Motor neuron (in vitro differentiated cells): Measurements from ENCODE around the gene INTS7. TPM values are rescaled to one million over a fixed set of nuclear protein-coding genes. Genes with fewer than 3 reads are reported as not detected.
A peak's percentile ranks its signal among the peaks of the same experiment; 100 is the strongest.

ENCODE experiments used
- ATAC-seq, 8 experiments: fragments of 200-7000 bp; cut with Tn5 transposase; replicated peaks in 6 of 8; 2 replicates each; pipeline ENCODE4 v1.8.0; 2021; ENCODE audit warnings: mild to moderate bottlenecking in 8 of 8, moderate library complexity in 8 of 8
- H3K27ac ChIP-seq, 2 donors: fragments of 250-450 bp; sonication (Bioruptor Pico); 2 replicates each; pipeline ENCODE4 v1.9.0; 2021; ENCODE audit warnings: antibody characterized with exemption in 2 of 2, mild to moderate bottlenecking in 2 of 2, moderate library complexity in 1 of 2
- H3K4me1 ChIP-seq, 2 donors: fragments of 250-450 bp; sonication (Bioruptor Pico); replicated peaks in 1 of 2; 2 replicates each; pipeline ENCODE4 v1.6.1; 2021; ENCODE audit warnings: antibody characterized with exemption in 2 of 2, mild to moderate bottlenecking in 2 of 2, moderate library complexity in 1 of 2
- H3K4me3 ChIP-seq, 5 donors: fragments of 250-450 bp; sonication (Bioruptor Pico); 2 replicates each; pipeline ENCODE4 v1.9.0; 2021; ENCODE audit warnings: antibody characterized with exemption in 5 of 5, mild to moderate bottlenecking in 5 of 5, moderate library complexity in 4 of 5
- WGBS, 10 experiments: fragments of 450-650 bp; shearing (Covaris generic); methylation state at CpG; one replicate each; pipeline ENCODE4 v1.0.0; 2022; 5-methylcytosine and 5-hydroxymethylcytosine counted together
- in situ Hi-C, 9 experiments: fragments of 400-800 bp; cut with MboI; loops; one replicate each; pipeline ENCODE4 v1.15.0; 2021; ENCODE audit warnings: low sequenced_read_pairs in 9 of 9, low pct_unique_long_range_greater_than_20kb in 2 of 9; ENCODE audit not compliant: unreplicated experiment in 9 of 9
- total RNA-seq, 8 experiments: library from RNA; unstranded; fragments of 300-600 nt; gene quantifications; 2 replicates each; pipeline versions ENCODE4 v1.2.3 to v1.2.4, GENCODE V29; 2022

Gene INTS7
- total RNA-seq: 10 to 100 TPM; 12.1 to 31.7 (median 13.8) TPM

DNA sequence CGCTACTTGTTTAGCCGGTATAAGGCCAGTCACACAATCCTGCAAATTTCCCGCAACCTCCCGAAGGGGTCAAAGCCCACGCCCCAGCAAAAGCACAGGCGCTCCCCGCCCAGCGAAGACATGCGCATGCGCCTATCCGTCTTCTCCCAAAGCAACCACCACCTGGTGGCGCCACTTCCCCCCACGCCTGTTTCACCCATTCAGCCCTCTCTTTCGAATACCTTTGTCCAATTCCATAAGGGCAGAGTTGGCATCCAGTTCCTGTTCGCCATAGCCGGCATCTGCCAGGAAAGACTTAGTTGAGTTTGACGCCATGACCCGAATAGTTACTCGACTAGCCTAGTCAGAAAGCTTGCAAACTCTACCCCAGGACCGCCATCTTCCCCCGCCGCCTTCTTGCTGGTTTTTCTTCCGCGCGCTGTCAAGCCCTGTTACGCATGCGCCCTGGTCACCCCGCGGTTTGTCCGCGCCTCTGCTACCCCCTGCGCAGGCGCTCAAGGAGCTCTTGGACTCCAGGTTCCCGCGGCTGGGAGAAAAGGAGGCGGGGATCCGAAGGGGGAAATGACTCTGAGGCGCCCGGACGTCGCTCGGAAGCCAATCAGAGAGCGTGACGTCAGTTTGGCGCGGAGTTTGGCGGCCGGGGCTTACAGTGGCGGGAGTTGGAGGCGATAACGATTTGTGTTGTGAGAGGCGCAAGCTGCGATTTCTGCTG, at the start of gene INTS7, which contains the start of gene DTL:
Gene INTS7, minus strand, starts transcription at position 435 of the 712 bp plus-strand sequence. Its CDS starts 120 bp downstream, at position 315.
Gene DTL, plus strand, starts transcription at position 626 of the 712 bp plus-strand sequence. CDS start 143 bp downstream, outside the sequence.
- in situ Hi-C loops: loop anchor here in 3 of 9 experiments (25.0 kb wide), 1 partner anchor 348 kb away; the partner anchor contains the start of gene NEK2 (in 3 of the 3)
- Histone ChIP-seq H3K27ac (peak within 1 kb of the TSS; percentile 84 to 93), H3K4me1 (peaks cover 14 to 16% of the 10 kb centered on the region in 2 donors), H3K4me3 (peak within 1 kb of the TSS; percentile 60 to 83 (median 71))
- ATAC-seq: peak; percentile 82 to 93 (median 90)
- WGBS, 10 experiments: 0 to 2% (median 0%) methylated on average over 2 to 39 of the region's 53 CpGs; no CpG with 5 or more reads in 2 of the 10 experiments

GRCh38 chr1:212082765-212083406, 47.5 kb upstream of the INTS7 start:
- in situ Hi-C loops: loop anchor here in 1 of 9 experiments (10.0 kb wide), 1 partner anchor 372 kb away; no protein-coding TSS in a partner anchor
- H3K4me3 ChIP-seq: no peak overlapping the region
- no peak overlapping the region for H3K27ac ChIP-seq
- no peak for ATAC-seq
- H3K4me1 ChIP-seq: no peaks in the 10 kb centered on the region
- 80 to 100% (median 96%) methylated on average over 1 to 2 of the region's 2 CpGs; no CpG with 5 or more reads in 2 of the 10 experiments for WGBS, 10 experiments

GRCh38 chr1:212078826-212079225, 43.5 kb upstream of the INTS7 start:
- in situ Hi-C loops: loop anchor here in 1 of 9 experiments (10.0 kb wide), 1 partner anchor 376 kb away; no protein-coding TSS in a partner anchor
- WGBS, 10 experiments: 63 to 100% (median 91%) methylated on average over 1 to 2 of the region's 2 CpGs
- no peak for ATAC-seq

GRCh38 chr1:212077028-212077427, 41.7 kb upstream of the INTS7 start:
- H3K27ac ChIP-seq: no peak overlapping the region
- peak in 3 of 8 experiments; percentile 41 to 94 (median 73) for ATAC-seq
- no peaks in the 10 kb centered on the region for H3K4me1 ChIP-seq
- in situ Hi-C loops: loop anchor here in 1 of 9 experiments (10.0 kb wide), 1 partner anchor 378 kb away; no protein-coding TSS in a partner anchor
- no peak overlapping the region for H3K4me3 ChIP-seq
- 55 to 96% (median 83%) methylated on average over 2 of the region's 2 CpGs; no CpG with 5 or more reads in 2 of the 10 experiments for WGBS, 10 experiments

More at GRCh38 chr1:212078826-212079225, 43.5 kb upstream of the INTS7 start:
- no peaks in the 10 kb centered on the region for H3K4me1 ChIP-seq
- no peak overlapping the region for H3K4me3 ChIP-seq
- no peak overlapping the region for H3K27ac ChIP-seq

DNA sequence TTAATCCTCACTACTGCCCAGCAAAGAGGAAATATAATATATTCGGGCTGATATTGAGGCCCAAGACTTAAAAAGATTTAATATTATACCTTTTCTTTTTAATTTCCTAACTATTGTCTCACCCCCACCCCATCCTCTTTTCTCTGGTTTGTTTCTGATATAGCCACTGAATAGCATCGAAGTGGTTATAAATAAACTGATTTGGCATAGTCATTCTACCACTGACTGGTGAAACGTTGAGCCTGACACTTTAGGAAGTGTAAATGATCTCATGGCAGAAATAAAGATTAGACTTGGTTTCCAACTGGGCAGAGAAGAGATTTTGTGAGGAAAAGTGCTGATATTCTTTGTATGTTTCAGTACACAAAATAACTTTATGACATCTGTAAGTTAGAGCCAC, 39.5 kb upstream of the INTS7 start:
- no peak overlapping the region for H3K4me3 ChIP-seq
- H3K27ac ChIP-seq: no peak overlapping the region
- in situ Hi-C loops: loop anchor here in 2 of 9 experiments (10.0 to 25.0 kb wide), 2 partner anchors 212 to 380 kb away; partner anchors contain the start of gene PPP2R5A (in 1 of the 2)
- H3K4me1 ChIP-seq: no peaks in the 10 kb centered on the region
- ATAC-seq: no peak
- WGBS, 10 experiments: 44 to 100% (median 96%) methylated on average over 1 to 3 of the region's 3 CpGs; no CpG with 5 or more reads in 1 of the 10 experiments

DNA sequence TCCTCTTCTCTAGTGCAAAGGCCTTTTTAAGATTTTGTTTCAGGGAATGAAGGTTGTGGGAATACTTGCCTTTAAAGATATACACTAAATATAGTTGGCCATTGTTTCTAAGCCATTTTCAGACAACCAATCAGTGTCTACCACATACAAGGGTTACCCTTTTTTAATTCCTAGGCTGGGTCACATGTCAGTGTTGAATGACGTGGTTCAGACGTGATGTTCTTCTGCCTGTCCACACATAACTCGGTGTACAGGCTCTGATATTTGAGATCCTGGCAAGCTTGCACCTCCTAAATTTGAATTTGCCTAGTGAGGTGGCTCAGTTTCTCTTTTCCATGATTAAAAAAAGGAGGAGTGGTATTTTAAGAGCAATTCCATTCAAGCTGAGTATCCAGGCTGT, 39.0 kb upstream of the INTS7 start:
- no peak for ATAC-seq
- WGBS, 10 experiments: 81 to 100% (median 98%) methylated on average over 2 to 3 of the region's 3 CpGs; no CpG with 5 or more reads in 2 of the 10 experiments
- no peaks in the 10 kb centered on the region for H3K4me1 ChIP-seq
- H3K4me3 ChIP-seq: no peak overlapping the region
- no peak overlapping the region for H3K27ac ChIP-seq
- in situ Hi-C loops: loop anchor here in 2 of 9 experiments (10.0 to 25.0 kb wide), 2 partner anchors 213 to 380 kb away; partner anchors contain the start of gene PPP2R5A (in 1 of the 2)

GRCh38 chr1:212073490-212073889, 38.1 kb upstream of the INTS7 start:
- Histone ChIP-seq H3K27ac (no peak overlapping the region), H3K4me1 (no peaks in the 10 kb centered on the region), H3K4me3 (no peak overlapping the region)
- in situ Hi-C loops: loop anchor here in 2 of 9 experiments (10.0 to 25.0 kb wide), 2 partner anchors 214 to 381 kb away; partner anchors contain the start of gene PPP2R5A (in 1 of the 2)
- WGBS, 10 experiments: 88 to 100% (median 100%) methylated on average over 1 of the region's 1 CpG
- ATAC-seq: no peak

- H3K4me3 ChIP-seq: no peak overlapping the region
- H3K4me1 ChIP-seq: no peaks in the 10 kb centered on the region
- no peak overlapping the region for H3K27ac ChIP-seq
- in situ Hi-C loops: loop anchor here in 2 of 9 experiments (10.0 to 25.0 kb wide), 2 partner anchors 215 to 383 kb away; partner anchors contain the start of gene PPP2R5A (in 1 of the 2)
- WGBS, 10 experiments: 70 to 100% (median 100%) methylated on average over 1 of the region's 1 CpG; no CpG with 5 or more reads in 1 of the 10 experiments
- no peak for ATAC-seq
These were observed 36.7 kb upstream of the INTS7 start for GRCh38 chr1:212072047-212072446.

DNA sequence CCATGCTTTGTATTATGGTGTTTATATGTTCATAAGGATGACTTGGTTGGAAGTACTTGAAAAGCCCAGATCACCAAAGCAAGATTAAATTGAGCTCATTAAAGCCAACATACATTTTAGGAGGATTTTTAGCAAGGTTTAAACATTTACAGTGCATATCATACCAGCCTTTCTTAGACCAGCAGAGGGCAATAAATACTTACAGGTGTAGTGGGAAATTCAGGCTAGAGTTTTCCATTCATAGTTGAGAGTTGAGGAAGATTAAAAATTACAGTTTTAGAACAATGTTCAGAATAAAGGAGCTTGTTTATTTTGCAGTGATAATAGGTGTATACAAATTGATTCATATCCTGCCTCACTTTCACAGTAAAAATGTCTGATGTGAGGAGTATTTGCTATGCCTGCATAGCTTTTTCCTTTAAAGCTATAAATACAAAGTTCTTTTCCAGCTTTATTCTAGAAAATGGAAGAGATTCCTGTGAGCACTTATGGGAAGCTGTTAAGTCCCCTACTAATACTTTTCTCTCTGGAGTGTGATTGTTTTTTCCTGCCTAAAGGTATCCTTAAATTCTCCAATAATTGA, 35.5 kb upstream of the INTS7 start:
- ATAC-seq: peak in 7 of 8 experiments; percentile 36 to 79 (median 68)
- Histone ChIP-seq H3K27ac (no peak overlapping the region), H3K4me3 (no peak overlapping the region), H3K4me1 (no peaks in the 10 kb centered on the region)
- in situ Hi-C loops: loop anchor here in 2 of 9 experiments (10.0 to 25.0 kb wide), 2 partner anchors 216 to 384 kb away; partner anchors contain the start of gene PPP2R5A (in 1 of the 2)

GRCh38 chr1:212067787-212068186, 32.4 kb upstream of the INTS7 start:
- in situ Hi-C loops: loop anchor here in 6 of 9 experiments (10.0 to 25.0 kb wide), 3 partner anchors 220 to 387 kb away; partner anchors contain the start of gene PPP2R5A (in 1 of the 6)
- WGBS, 10 experiments: 87 to 100% (median 97%) methylated on average over 1 to 3 of the region's 3 CpGs
- Histone ChIP-seq H3K27ac (no peak overlapping the region), H3K4me3 (no peak overlapping the region), H3K4me1 (no peaks in the 10 kb centered on the region)
- no peak for ATAC-seq

GRCh38 chr1:212062832-212063438, 27.6 kb upstream of the INTS7 start:
- no peak overlapping the region for H3K4me3 ChIP-seq
- no peak overlapping the region for H3K27ac ChIP-seq
- peak in 7 of 8 experiments; percentile 34 to 74 (median 43) for ATAC-seq
- in situ Hi-C loops: loop anchor here in 6 of 9 experiments (10.0 to 25.0 kb wide), 3 partner anchors 224 to 392 kb away; partner anchors contain the start of gene PPP2R5A (in 1 of the 6)
- H3K4me1 ChIP-seq: no peaks in the 10 kb centered on the region
- WGBS, 10 experiments: 64 to 100% (median 81%) methylated on average over 1 to 5 of the region's 5 CpGs
